CD4-positive, alpha-beta T cell treated with Interleukin-6 for 4 hours (primary cell): ENCODE measurements around the gene PRKCH.

Experiments
- DNase-seq: peaks from one replicate; pipeline ENCODE4 v3.0.0-alpha.2; 2020; ENCODE audit warnings: mixed read lengths

PRKCH gene

DNA sequence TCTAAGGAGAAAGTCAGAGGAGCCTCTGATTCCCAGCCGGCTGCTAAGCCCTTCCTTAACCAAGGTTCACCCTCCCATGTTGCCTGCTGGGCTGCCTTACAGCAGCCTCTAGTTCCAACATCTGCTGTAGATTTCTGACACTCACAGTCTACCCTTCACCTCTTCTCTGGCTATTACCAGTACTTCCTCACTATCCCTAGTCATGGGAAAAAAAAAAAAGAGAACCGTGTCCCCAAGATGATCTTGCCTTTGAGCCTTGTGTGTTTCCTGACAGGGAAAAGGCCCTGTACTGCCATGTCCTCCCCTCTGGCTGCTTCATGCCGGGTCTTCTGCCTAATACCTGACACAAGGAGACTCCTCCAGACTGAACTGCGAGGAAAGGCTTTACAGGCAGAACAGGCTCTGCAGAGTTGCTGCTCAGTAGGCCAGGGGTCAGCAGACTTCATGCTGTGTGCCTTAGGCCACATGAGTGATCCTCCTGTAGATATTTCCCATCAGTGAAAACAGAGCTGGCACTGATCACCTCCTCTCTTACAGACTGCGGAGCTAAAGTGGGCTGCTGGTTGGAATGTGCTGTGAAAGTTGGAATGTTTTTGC lies 46.8 kb downstream of the PRKCH start:
- no peak for DNase-seq

DNA sequence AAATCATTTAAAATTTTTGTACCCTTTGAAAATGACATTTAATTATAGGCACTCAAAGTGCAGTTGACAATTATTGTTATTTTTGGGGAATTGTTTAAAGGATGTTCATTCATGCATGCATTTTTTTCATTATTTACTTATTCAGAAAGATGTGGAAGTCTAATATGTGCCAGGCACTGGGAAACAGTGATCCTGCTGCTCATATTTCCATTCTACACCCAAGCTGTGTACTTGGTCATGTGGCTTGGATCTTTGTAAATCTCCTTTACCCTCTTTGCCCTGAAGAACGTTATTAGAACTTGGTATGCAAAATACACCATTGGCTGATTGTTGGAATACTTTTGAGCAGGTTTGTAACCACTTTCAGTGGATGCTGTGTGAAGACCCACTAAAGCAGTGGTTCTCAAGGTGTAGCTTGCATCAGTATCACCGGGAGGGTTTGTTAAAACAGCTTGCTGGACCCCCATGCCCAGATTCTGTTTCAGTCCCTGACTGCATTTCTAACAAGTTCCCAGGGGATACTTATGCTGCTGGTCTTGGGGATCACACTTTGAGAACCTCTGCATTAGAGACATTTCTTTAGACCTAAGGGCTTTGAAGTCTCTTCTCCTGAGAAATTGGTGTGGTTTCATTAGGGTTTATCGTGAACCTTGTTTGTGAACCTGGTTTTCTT lies 47.5 kb downstream of the PRKCH start:
- DNase-seq: no peak

DNA sequence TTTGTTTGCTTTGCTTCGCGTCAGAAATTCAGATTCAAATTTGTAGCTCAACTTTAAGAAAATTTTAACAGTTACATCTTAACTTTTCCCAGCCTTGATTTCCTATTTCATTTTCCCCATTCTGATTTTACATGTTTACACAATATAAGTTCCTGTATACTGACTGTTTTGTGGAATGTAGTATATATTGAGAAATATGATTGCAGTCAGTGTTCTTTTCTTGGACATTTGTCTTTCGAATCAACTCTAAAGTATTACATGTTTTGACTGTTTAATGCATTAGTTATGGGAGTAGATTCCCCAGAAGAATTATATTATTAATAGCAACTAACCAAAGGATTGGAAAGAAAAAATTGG lies 48.1 kb downstream of the PRKCH start:
- DNase-seq: no peak

DNA sequence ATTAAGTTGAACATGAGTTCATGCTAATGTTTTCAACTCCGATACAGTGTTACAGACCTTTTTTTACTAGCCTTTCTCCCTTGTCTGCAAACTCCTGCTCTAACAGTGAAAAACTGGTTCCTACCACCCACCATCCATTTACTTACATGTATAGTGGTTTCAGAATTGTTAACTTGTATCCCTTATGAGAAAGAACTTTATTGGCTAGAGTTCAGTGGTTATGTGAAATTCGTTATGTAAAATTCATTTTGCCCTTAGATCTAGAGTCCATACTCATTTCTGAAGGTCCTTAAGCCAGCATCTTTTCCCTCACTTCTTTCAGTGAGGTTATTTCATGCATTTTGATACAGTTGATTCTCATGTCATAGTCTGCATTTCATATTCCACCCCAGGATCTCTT lies 51.0 kb downstream of the PRKCH start:
- no peak for DNase-seq

DNA sequence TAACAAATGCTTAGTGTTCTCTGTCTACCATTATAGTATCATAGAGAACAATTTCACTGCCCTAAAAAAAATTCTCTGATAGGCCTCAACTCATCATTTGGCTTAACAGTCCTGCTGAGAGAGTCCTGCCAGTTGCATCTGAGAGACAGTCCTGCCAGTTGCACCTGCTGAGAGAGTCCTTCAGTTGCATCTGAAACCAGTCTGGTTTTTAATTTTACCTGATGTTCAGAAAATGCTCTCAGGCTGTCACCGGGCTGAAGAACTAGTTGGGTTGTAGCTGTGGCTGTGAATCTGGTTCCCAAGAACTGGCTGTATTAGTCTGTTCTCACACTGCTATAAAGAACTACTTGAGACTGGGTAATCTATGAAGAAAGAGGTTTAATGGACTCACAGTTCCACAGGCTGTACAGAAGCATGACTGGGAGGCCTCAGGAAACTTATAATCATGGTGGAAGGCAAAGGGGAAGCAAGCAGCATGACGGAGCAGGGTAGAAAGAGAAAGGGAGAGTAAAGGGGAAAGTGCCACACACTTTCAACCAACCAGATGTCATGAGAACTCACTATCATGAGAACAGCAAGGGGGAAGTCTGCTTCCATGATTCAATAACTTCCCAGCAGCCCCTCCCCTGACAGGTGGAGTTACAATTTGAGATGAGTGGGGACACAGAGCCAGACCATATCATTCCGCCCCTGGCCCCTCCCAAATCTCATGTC lies 51.6 kb downstream of the PRKCH start:
- DNase-seq: no peak

DNA sequence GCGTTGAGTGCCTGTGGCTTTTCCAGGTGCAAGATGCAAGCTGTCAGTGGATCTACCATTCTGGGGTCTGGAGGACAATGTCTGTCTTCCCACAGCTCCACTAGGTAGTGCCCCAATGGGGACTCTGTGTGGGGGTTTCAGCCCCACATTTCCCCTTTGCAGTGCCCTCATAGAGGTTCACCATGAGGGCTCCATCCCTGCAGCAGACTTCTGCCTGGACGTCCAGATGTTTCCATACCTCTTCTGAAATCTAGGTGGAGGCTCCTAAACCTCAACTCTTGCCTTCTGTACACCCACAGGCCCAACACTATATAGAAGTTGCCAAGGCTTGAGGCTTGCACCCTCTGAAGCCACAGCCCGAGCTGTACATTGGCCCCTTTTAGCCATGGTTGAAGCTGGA lies 52.9 kb downstream of the PRKCH start:
- no peak for DNase-seq

DNA sequence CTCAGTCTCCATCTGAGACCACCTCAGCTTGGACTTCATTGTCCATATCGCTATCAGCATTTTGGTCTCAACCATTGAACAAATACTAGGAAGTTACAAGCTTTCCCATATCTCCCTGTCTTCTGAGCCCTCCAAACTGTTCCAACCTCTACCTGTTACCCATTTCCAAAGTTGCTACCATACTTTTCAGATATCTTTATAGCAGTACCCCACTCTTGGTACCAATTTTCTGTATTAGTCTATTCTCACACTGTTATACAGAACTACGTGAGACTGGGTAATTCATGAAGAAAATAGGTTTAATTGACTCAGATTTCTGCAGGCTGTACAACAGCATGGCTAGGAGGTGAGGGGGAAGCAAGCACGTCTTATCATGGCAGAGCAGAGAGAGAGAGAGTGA lies 53.8 kb downstream of the PRKCH start:
- DNase-seq: no peak

DNA sequence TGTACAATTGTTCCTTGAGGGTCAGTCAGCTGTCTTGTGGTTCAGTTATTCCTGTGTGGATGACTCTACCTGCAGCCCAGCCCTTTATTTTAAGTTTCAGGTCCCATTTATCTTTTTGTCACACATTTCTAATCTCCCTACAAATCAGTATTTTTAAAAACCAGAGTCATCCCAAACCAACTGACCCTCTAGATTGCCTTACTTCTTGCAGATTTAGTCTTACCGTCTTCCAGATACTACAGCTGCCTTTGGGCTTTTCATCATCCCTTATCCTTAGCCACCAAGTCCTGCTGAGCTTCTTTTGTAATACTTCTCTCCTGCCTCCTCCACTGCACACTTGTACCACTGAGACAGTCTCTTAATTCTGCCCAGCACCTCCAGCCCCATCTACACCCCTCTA lies 54.9 kb downstream of the PRKCH start:
- no peak for DNase-seq

- DNase-seq: no peak
Measured at GRCh38 chr14:61377749-61378148, 56.4 kb downstream of the PRKCH start.

DNA sequence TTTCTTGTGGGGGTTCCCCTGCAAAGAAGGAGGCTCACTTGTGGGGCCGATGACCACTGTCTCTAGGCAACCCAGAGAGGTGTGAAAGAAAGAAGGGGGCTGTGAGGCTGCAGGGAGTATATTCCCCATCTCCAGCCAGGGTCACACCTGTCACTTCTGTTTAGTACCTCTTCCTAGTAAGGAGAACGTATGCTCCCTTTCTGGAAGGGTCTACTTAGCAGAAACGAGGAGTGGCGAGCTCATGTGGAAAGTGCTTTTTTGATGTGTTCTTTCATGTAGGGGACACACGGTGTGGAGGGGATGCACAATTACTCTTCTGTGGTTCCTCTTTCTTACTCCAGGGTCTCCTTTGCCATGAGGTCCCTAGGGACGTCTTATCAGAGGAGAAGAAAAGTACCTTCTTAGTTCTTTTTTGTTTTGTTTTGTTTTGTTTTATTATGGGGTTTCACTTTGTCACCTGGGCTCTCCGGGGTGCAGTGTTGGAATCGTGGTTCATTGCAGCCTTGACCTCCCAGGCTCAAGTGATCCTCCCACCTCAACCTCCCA lies 58.3 kb downstream of the PRKCH start:
- no peak for DNase-seq

- DNase-seq: peak; percentile 36
Measured at GRCh38 chr14:61380984-61381383, 59.6 kb downstream of the PRKCH start.

DNA sequence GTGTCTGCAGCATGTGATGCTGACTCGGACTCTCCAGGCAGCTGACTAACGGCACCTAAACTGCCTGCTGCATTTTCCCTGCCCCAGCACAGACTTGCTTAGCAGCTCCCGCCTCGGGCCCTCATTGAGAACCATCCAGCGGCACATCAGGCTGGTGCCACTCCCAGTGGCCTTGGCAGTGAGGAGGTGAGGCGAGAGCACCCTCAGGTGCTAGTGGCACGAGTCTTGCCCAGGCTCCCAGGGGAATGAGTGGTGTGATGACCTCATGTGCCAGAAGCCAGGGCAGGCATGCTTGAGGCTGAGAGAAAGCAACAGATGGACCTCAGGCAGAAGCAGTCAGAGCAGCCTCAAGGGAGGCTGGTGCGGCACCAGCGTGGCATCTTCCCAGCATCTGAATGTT lies 60.2 kb downstream of the PRKCH start:
- DNase-seq: no peak

DNA sequence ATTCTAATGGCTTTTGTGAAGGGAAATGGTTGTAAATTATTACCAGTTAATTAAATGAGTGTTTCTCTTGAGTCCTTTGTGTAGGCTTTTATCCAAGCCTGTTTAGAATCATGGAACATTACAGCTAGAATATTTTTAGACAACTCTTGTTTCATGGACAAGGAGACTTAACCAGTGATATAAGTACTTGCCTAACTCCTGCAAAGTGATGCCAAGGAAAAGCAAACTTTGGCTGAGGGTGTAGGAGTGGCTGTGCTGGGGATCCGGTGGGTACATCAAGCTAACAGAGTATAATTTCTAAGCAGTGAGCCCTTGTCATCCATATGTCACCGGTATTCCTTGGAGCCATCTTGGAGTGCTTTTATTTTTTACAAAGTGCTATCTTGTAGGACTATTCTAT lies 61.5 kb downstream of the PRKCH start:
- DNase-seq: no peak

DNA sequence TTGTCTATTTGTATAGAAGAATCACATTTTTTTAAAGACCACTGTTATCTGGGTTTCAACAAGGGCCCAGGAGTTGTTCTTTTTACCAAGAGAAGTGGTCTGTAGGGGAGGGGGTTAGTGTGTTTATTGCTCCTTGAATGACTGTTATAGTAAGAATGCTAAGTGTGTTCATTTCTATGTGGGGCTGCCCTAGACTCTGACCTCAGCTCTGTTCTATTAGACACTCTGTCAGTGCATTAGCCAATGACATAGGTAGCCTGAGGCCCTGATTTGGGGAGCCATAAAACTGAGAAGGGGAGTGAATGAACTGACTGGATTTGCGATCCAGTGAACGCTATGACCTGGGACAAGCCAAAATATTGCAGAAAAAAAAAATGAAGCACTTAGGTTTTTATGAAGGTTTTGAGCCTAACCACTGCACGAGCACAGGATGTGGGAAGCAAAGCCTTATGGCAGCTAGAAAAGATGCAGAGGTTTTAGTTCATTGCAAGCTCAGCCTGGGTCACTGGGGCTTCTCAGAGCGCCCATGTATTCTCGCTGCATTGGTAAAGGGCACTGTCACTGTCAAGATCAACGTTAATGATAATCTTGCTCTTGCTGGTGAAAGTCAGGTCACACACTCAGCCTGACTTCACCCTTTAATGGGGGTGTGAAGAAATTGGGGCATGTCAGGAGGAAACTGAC lies 63.8 kb downstream of the PRKCH start:
- peak; percentile 69 for DNase-seq

DNA sequence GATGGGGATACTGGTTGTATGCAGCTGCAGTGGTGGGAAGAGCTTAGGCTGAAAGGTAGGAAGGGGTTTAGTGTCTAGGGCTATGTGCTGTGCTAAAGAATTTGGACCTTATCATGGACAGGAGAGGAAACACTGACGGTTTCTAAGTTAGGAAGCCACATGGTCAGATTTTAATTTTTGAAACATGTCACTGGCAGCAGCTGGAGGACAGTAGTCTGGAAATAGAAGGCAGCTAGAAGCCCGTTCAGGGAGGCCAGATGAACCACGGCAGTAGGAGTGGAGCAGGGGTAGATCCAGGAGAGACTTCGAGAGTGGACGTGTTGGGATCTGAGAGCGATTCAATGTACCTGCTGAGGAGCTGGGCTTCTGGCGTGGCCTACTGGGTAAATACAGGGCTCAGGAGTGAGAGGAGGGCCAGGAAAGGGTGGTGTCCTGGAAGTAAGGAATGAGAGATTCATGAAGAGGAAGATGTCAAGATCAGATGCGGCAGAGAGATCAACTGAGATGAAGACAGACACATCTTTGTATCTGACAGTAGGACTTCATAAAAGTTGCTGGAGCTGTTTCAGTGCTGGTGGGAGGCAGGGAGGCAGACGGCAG lies 64.9 kb downstream of the PRKCH start:
- no peak for DNase-seq

- no peak for DNase-seq
Measured at GRCh38 chr14:61387076-61387475, 65.7 kb downstream of the PRKCH start.

- peak; percentile 25 for DNase-seq
Measured at GRCh38 chr14:61388173-61388975, 67.0 kb downstream of the PRKCH start.

DNA sequence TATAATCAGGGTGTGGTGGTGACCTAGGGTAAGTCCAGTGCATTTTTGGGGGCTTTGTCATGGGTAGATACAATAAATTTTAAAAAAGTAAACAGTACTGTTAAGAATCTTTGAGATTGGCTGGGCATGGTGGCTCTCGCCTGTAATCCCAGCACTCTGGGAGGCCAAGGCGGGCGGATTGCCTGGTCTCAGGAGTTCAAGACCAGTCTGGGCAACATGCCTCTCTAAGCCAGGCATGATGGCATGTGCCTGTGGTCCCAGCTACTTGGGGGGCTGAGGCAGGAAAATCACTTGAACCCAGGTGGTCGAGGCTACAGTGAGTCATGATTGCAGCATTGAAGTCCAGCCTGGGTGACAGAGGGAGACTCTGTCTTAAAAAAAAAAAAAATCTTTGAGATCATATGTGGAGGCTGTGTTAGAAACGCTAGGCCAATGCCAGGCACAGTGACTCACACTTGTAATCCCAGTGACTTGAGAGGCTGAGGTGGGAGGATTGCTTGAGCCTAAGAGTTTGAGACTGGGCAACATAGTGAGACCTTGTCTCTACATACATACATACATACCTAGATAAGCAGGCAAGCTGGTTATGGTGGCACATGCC lies 67.7 kb downstream of the PRKCH start:
- DNase-seq: peak; percentile 53

GRCh38 chr14:61391119-61391518 lies 69.7 kb downstream of the PRKCH start:
- DNase-seq: no peak

GRCh38 chr14:61392297-61392696 lies 70.9 kb downstream of the PRKCH start:
- DNase-seq: no peak

- DNase-seq: no peak
Measured at GRCh38 chr14:61394542-61394941, 73.2 kb downstream of the PRKCH start.
